ENCODE results near the gene ATP8B1. TPM values are rescaled to one million over a fixed set of nuclear protein-coding genes. Genes with fewer than 3 reads are reported as not detected.
A peak's percentile ranks its signal among the peaks of the same experiment; 100 is the strongest.
"Not testable (repeated sequence)": the region's sequence is repeated elsewhere in the genome, so short reads cannot be mapped to it uniquely, and the experiment has no call there.

ATP8B1 gene
- 59.8 and 77.6 TPM in 2 replicates for polyA plus RNA-seq (2011; rRNA removed)
- polyA minus RNA-seq (2011; rRNA and poly(A)+ RNA removed) = 73.5 and 97.0 TPM in 2 replicates

- TF ChIP-seq CTCF (IDR thresholded peaks at IDR 0.05; ENCODE audit: low read depth, low read length) = no peak
- CTCF ChIA-PET = interaction anchor here (0.8 kb wide), 1 partner anchor 78 kb away, joined by 3 read pairs; no protein-coding TSS in a partner anchor
- H3K4me3 ChIP-seq (ENCODE audit: low read depth, low read length) = peak within 1 kb of the TSS; percentile 96
- DNase-seq (ENCODE audit: low read depth, low spot score) = no peak
- no peaks in the 10 kb centered on the region; the same call in 1 of the 2 replicates for H3K9me3 ChIP-seq (ENCODE audit: control insufficient read depth, insufficient read depth, low read length)
- peak within 1 kb of the TSS; percentile 57 for H3K27ac ChIP-seq (ENCODE audit: low read depth, low read length)
- POLR2A ChIA-PET = interaction anchor here (0.6 to 1.2 kb wide), 5 partner anchors 14 to 42 kb away, joined by 3 to 4 read pairs (median 4); no protein-coding TSS in a partner anchor
- no peaks in the 10 kb centered on the region for H3K27me3 ChIP-seq (ENCODE audit: control insufficient read depth, insufficient read depth, low read length)
These were observed at the start of gene ATP8B1 for GRCh38 chr18:57803103-57803969. ATP8B1 (minus strand) TSS chr18:57803315; CDS start chr18:57731807, 71,508 bp downstream.

DNA sequence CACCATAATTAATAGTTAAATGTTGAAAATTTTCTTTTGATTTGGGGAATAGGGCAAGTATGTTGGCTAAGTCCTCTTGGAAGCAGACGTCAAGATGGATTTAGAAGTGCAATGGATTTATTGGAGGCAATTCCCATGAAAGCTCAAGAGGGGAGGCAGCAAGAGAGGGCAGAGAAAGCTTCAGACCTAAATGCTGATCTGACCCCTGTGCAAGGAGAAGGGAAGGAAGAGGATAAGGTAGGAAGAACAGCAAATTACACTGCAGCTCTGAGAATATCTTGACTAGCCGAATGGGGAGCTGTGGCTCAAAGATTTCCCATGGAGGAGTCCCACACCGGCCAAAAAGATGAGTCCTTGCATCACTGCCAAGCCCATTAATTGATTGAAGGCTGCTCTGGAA, 46.9 kb upstream of the ATP8B1 start:
- TF ChIP-seq CTCF (IDR thresholded peaks at IDR 0.05; ENCODE audit: low read depth, low read length) = no peak
- Histone ChIP-seq H3K9me3 (ENCODE audit: control insufficient read depth, insufficient read depth, low read length) (peaks cover 6% of the 10 kb centered on the region; the same call in 1 of the 2 replicates), H3K27me3 (ENCODE audit: control insufficient read depth, insufficient read depth, low read length) (no peaks in the 10 kb centered on the region), H3K4me3 (ENCODE audit: low read depth, low read length) (no peak overlapping the region), H3K27ac (ENCODE audit: low read depth, low read length) (no peak overlapping the region)
- POLR2A ChIA-PET = no interaction called here
- CTCF ChIA-PET = no interaction called here
- DNase-seq (ENCODE audit: low read depth, low spot score) = no peak

- H3K9me3 ChIP-seq (ENCODE audit: control insufficient read depth, insufficient read depth, low read length); H3K4me3 ChIP-seq (ENCODE audit: low read depth, low read length); POLR2A ChIA-PET; DNase-seq (ENCODE audit: low read depth, low spot score); H3K27me3 ChIP-seq (ENCODE audit: control insufficient read depth, insufficient read depth, low read length): not testable (repeated sequence)
- CTCF ChIA-PET = interaction anchor here (0.6 to 0.7 kb wide), 2 partner anchors 172 to 298 kb away, joined by 3 read pairs; no protein-coding TSS in a partner anchor
- peak overlapping the region; percentile 31 for H3K27ac ChIP-seq (ENCODE audit: low read depth, low read length)
These were observed 45.3 kb upstream of the ATP8B1 start for GRCh38 chr18:57848374-57848773.

- not testable (repeated sequence) for H3K27ac ChIP-seq (ENCODE audit: low read depth, low read length)
These were observed 44.3 kb upstream of the ATP8B1 start for GRCh38 chr18:57847431-57847830.

DNA sequence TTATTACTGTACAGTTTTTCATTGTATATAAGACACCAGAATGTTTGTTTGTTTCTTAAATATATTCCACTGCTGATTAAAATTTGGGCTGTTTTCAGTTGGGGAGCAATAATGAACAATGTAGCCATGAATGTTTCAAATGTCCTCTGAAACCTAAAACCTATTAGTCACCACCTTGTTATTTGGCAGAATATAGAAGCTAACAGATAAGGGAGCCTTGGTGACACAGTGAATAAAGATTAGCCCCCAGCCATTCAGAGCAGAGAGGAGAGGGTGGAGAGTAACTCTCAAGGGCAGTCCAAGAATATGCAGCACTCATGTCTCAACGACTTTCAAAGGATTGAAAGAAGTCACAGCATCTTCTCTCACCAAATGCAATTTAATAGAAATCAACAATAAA, 43.1 kb upstream of the ATP8B1 start:
- DNase-seq (ENCODE audit: low read depth, low spot score) = peak; percentile 11
- no peaks in the 10 kb centered on the region for H3K27me3 ChIP-seq (ENCODE audit: control insufficient read depth, insufficient read depth, low read length)
- no peak overlapping the region for H3K27ac ChIP-seq (ENCODE audit: low read depth, low read length)
- H3K9me3 ChIP-seq (ENCODE audit: control insufficient read depth, insufficient read depth, low read length) = peaks cover 6% of the 10 kb centered on the region; the same call in 1 of the 2 replicates
- no peak overlapping the region for H3K4me3 ChIP-seq (ENCODE audit: low read depth, low read length)
- ChIA-PET POLR2A (interaction anchor here (1.6 to 1.7 kb wide), 2 partner anchors 39 to 52 kb away, joined by 4 read pairs; no protein-coding TSS in a partner anchor), CTCF (interaction anchor here (1.5 kb wide), 1 partner anchor 35 kb away, joined by 5 read pairs; no protein-coding TSS in a partner anchor)
- no peak for TF ChIP-seq CTCF (IDR thresholded peaks at IDR 0.05; ENCODE audit: low read depth, low read length)

More at GRCh38 chr18:57847431-57847830, 44.3 kb upstream of the ATP8B1 start:
- H3K4me3 ChIP-seq (ENCODE audit: low read depth, low read length); DNase-seq (ENCODE audit: low read depth, low spot score); H3K27me3 ChIP-seq (ENCODE audit: control insufficient read depth, insufficient read depth, low read length); H3K9me3 ChIP-seq (ENCODE audit: control insufficient read depth, insufficient read depth, low read length); POLR2A ChIA-PET: not testable (repeated sequence)
- CTCF ChIA-PET = interaction anchor here (1.1 kb wide), 1 partner anchor 9 kb away, joined by 3 read pairs; no protein-coding TSS in a partner anchor

Measured in AG04450 (cell line).